Measurements from ENCODE around the gene FRY. TPM values are rescaled to one million over a fixed set of nuclear protein-coding genes. Genes with fewer than 3 reads are reported as not detected.

FRY gene
- polyA plus RNA-seq, 1 experiment: 51.4 TPM

- H3K36me3 ChIP-seq (ENCODE audit: control insufficient read depth, insufficient read depth, low read length): peaks cover 13% of the 10 kb centered on the region
- CTCF ChIA-PET: interaction anchor here (1.7 kb wide), 1 partner anchor 353 kb away, joined by 8 read pairs; no protein-coding TSS in a partner anchor
- POLR2A ChIA-PET: interaction anchor here (0.6 kb wide), 1 partner anchor 952 kb away, joined by 10 read pairs; no protein-coding TSS in a partner anchor
- no peaks in the 10 kb centered on the region for H3K27me3 ChIP-seq (ENCODE audit: control insufficient read depth, insufficient read depth, low read length)
- H3K4me3 ChIP-seq (ENCODE audit: low read depth, low read length): no peak overlapping the region
- TF ChIP-seq CTCF (IDR thresholded peaks at IDR 0.05; ENCODE audit: insufficient read depth, low read depth, low read length): no peak
- no peak for DNase-seq (ENCODE audit: low read depth)
These were observed 231.0 kb downstream of the FRY start for GRCh38 chr13:32262619-32263018.

GRCh38 chr13:32264407-32264806, 232.8 kb downstream of the FRY start:
- Histone ChIP-seq H3K27me3 (ENCODE audit: control insufficient read depth, insufficient read depth, low read length) (no peaks in the 10 kb centered on the region), H3K36me3 (ENCODE audit: control insufficient read depth, insufficient read depth, low read length) (peaks cover 15% of the 10 kb centered on the region), H3K4me3 (ENCODE audit: low read depth, low read length) (no peak overlapping the region)
- no peak for TF ChIP-seq CTCF (IDR thresholded peaks at IDR 0.05; ENCODE audit: insufficient read depth, low read depth, low read length)
- ChIA-PET POLR2A (no interaction called here), CTCF (interaction anchor here (1.0 kb wide), 1 partner anchor 19 kb away, joined by 4 read pairs; no protein-coding TSS in a partner anchor)
- DNase-seq (ENCODE audit: low read depth): no peak

GRCh38 chr13:32265726-32266125, 234.2 kb downstream of the FRY start:
- no peak for TF ChIP-seq CTCF (IDR thresholded peaks at IDR 0.05; ENCODE audit: insufficient read depth, low read depth, low read length)
- Histone ChIP-seq H3K4me3 (ENCODE audit: low read depth, low read length) (no peak overlapping the region), H3K27me3 (ENCODE audit: control insufficient read depth, insufficient read depth, low read length) (no peaks in the 10 kb centered on the region), H3K36me3 (ENCODE audit: control insufficient read depth, insufficient read depth, low read length) (peaks cover 15% of the 10 kb centered on the region)
- CTCF ChIA-PET: no interaction called here
- POLR2A ChIA-PET: no interaction called here
- DNase-seq (ENCODE audit: low read depth): no peak

GRCh38 chr13:32266130-32266529, 234.6 kb downstream of the FRY start:
- DNase-seq (ENCODE audit: low read depth): no peak
- no peak overlapping the region for H3K4me3 ChIP-seq (ENCODE audit: low read depth, low read length)
- H3K36me3 ChIP-seq (ENCODE audit: control insufficient read depth, insufficient read depth, low read length): peaks cover 15% of the 10 kb centered on the region
- no peaks in the 10 kb centered on the region for H3K27me3 ChIP-seq (ENCODE audit: control insufficient read depth, insufficient read depth, low read length)
- CTCF ChIA-PET: no interaction called here
- POLR2A ChIA-PET: no interaction called here
- no peak for TF ChIP-seq CTCF (IDR thresholded peaks at IDR 0.05; ENCODE audit: insufficient read depth, low read depth, low read length)

- peaks cover 16% of the 10 kb centered on the region for H3K36me3 ChIP-seq (ENCODE audit: control insufficient read depth, insufficient read depth, low read length)
- DNase-seq (ENCODE audit: low read depth): no peak
- CTCF ChIA-PET: interaction anchor here (0.9 to 2.7 kb wide), 3 partner anchors 10 to 93 kb away, joined by 3 to 13 read pairs (median 5); no protein-coding TSS in a partner anchor
- peak; percentile 52 for TF ChIP-seq CTCF (IDR thresholded peaks at IDR 0.05; ENCODE audit: insufficient read depth, low read depth, low read length)
- H3K4me3 ChIP-seq (ENCODE audit: low read depth, low read length): no peak overlapping the region
- POLR2A ChIA-PET: no interaction called here
- H3K27me3 ChIP-seq (ENCODE audit: control insufficient read depth, insufficient read depth, low read length): no peaks in the 10 kb centered on the region
These were observed 236.4 kb downstream of the FRY start for GRCh38 chr13:32267836-32268439.

Measured in BJ (cell line).